Memory B cell (primary cell): ENCODE data around the gene LGR4.

ENCODE experiments used
- ATAC-seq: fragments of 150-1000 bp; cut with Tn5 transposase; 2 replicates; pipeline ENCODE4 v1.10.0; 2021; ENCODE audit warnings: low read depth, mild to moderate bottlenecking, moderate library complexity
- DNase-seq, 2 donors: peaks; one replicate each; pipeline ENCODE4 v3.0.0; 2022; ENCODE audit warnings: low spot score in 2 of 2
- H3K27ac Mint-ChIP-seq: one replicate; pipeline ENCODE4 v1.8.0; 2022; ENCODE audit warnings: mild to moderate bottlenecking, moderate library complexity, mixed read lengths
- H3K27me3 Mint-ChIP-seq: one replicate; pipeline ENCODE4 v1.8.0; 2022; ENCODE audit warnings: mixed read lengths
- H3K36me3 Mint-ChIP-seq: one replicate; pipeline ENCODE4 v1.8.0; 2022; ENCODE audit warnings: mild to moderate bottlenecking, mixed read lengths
- H3K4me1 Mint-ChIP-seq: one replicate; pipeline ENCODE4 v1.8.0; 2022; ENCODE audit warnings: mixed read lengths
- H3K4me3 Mint-ChIP-seq: one replicate; pipeline ENCODE4 v1.8.0; 2022; ENCODE audit warnings: mild to moderate bottlenecking, moderate library complexity, mixed read lengths
- H3K9me3 Mint-ChIP-seq: one replicate; pipeline ENCODE4 v1.8.0; 2022; ENCODE audit warnings: mixed read lengths

LGR4 gene

DNA sequence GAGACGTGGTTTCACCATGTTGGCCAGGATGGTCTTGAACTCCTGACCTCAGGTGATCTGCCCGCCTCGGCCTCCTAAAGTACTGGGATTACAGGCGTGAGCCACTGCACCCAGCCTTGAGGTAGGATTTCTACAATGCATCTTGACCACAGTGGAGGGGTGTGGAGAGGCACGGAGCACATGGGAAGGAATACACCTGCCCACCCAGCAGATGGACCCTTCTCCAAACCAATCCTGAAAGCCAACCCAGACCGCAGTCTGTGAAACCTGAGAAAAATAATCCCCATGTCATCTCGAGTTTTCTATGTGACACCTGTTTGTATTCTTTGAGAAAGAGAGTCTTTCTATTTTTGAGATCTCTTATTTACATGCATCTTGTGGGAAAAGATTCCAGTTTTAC lies 32.5 kb downstream of the LGR4 start:
- Mint-ChIP-seq H3K27me3 (peaks cover 7% of the 10 kb centered on the region), H3K36me3 (peaks cover 3% of the 10 kb centered on the region), H3K9me3 (no peaks in the 10 kb centered on the region), H3K4me1 (no peaks in the 10 kb centered on the region), H3K4me3 (no peak overlapping the region), H3K27ac (no peak overlapping the region)
- no peak for ATAC-seq
- no peak for DNase-seq

DNA sequence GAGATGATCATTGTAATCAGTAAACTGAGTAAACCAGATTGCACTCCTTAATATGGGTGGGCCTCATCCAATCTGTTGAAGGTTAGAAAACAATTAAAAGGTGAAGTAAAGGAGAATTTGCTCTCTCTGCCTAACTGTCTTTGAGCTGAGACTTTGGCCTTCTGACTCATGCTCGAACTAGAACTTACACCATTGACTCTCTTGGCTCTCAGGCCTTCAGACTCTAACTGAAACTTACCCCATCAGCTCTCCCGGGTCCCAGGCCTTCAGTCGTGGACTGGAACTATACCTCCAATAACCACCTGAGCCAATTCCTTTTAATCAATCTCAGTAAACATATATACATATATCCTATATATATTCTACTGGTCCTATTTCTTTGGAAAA lies 34.0 kb downstream of the LGR4 start:
- Mint-ChIP-seq H3K4me1 (no peaks in the 10 kb centered on the region), H3K9me3 (no peaks in the 10 kb centered on the region), H3K27ac (no peak overlapping the region), H3K36me3 (peaks cover 3% of the 10 kb centered on the region), H3K4me3 (no peak overlapping the region), H3K27me3 (peaks cover 9% of the 10 kb centered on the region)
- no peak for ATAC-seq
- no peak for DNase-seq

DNA sequence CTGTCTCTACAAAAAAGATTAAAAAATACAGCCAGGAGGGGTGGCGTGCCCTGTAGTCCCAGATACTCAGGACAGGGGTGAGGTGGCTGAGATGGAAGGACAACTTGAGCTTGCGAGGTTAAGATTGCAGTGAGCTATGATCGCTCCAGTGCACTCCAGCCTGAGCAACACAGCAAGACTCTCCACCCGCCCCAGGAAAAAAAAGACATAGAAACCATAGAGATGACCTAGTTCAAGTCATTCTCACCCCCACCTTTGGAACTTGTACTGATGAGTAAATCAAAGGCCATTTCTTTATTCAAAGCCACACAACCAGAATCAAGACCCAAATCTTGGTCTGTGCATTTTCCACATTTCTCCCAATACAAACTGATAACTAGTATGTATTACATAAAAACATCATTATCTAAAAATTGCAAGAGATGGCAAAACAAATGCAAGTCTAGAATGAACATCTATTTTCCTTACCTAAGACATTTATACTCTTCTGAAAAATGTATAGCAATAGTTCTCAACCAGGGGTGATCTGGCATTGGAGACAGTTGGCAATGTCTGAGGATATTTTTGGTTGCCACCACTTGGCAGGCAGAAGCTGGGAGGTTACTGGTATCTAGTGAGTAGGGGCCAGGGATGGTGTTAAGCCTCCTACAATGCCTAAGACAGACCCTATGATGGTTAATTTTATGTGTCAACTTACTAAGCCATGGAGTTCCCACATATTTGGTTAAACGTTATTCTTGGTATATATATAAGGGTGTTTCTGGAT lies 34.6 kb downstream of the LGR4 start:
- H3K36me3 Mint-ChIP-seq = peaks cover 3% of the 10 kb centered on the region
- no peak overlapping the region for H3K27ac Mint-ChIP-seq
- H3K27me3 Mint-ChIP-seq = peaks cover 9% of the 10 kb centered on the region
- no peak overlapping the region for H3K4me3 Mint-ChIP-seq
- no peak for ATAC-seq
- H3K9me3 Mint-ChIP-seq = no peaks in the 10 kb centered on the region
- no peak for DNase-seq
- H3K4me1 Mint-ChIP-seq = no peaks in the 10 kb centered on the region

DNA sequence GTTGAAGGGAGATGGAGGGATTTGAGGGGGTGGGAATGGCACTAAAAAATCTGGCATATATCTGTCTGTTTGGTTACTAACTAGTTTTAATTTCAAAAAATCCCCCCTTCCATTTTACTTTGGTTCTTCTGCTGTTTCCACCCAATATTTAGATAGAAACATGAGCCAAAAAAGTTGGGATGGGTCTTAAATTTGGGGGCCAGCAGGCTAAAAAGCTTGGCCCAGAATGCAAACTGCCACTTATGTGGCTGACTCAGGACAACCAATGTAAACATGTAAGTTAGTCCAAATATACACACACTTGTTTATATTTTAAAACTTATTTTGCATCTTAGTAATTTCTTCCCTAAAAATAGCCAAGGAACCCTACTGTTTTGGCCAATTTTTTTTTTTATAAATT lies 35.7 kb downstream of the LGR4 start:
- H3K9me3 Mint-ChIP-seq = no peaks in the 10 kb centered on the region
- H3K4me3 Mint-ChIP-seq = no peak overlapping the region
- H3K36me3 Mint-ChIP-seq = peaks cover 2% of the 10 kb centered on the region
- H3K4me1 Mint-ChIP-seq = no peaks in the 10 kb centered on the region
- DNase-seq = no peak
- no peak overlapping the region for H3K27ac Mint-ChIP-seq
- H3K27me3 Mint-ChIP-seq = peaks cover 8% of the 10 kb centered on the region
- no peak for ATAC-seq

DNA sequence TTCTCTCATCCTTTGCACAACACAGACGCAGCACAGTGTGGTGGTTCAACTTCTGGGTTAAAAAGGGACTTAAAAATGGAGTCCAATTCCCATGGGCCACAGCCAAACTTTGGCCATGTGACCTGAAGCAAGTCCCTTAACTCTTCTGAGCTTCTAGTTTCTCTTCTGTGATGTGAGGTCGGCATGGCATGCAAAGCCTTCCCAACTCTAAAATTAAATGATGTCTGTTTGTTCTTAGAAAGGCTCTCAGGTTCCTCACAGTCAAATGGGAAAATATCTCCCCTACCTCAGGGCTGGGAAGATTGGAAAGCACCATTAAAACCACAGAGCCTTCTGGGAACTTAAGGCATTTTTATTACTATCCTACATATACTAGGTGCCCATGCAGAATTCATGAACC lies 38.8 kb downstream of the LGR4 start:
- Mint-ChIP-seq H3K9me3 (no peaks in the 10 kb centered on the region), H3K27ac (no peak overlapping the region)
- DNase-seq = no peak

DNA sequence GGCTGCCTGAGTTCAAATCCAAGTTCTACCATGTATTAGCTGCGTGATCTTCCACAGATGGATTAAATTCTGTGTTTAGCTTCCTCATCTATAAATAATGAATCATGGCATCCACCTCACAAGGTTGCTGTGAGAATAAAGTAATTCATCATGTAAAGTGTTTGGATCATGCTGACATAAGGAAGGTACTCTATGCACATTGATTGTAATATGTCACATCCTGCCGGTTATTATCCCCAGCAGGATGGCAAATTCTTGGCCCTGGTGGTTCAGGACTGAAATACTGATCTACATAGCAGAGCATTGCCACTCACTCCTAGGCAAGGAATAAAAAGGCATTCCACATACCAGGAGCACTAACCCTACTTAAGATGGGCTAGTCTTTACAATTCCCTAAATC lies 40.8 kb downstream of the LGR4 start:
- no peaks in the 10 kb centered on the region for H3K9me3 Mint-ChIP-seq
- H3K27me3 Mint-ChIP-seq = peaks cover 4% of the 10 kb centered on the region
- H3K4me1 Mint-ChIP-seq = no peaks in the 10 kb centered on the region
- H3K36me3 Mint-ChIP-seq = no peaks in the 10 kb centered on the region
- no peak overlapping the region for H3K4me3 Mint-ChIP-seq
- no peak for DNase-seq
- H3K27ac Mint-ChIP-seq = no peak overlapping the region
- no peak for ATAC-seq

More for the DNA sequence above, 38.8 kb downstream of the LGR4 start:
- Mint-ChIP-seq H3K4me1 (no peaks in the 10 kb centered on the region), H3K27me3 (peaks cover 4% of the 10 kb centered on the region), H3K4me3 (no peak overlapping the region), H3K36me3 (no peaks in the 10 kb centered on the region)
- ATAC-seq = no peak

DNA sequence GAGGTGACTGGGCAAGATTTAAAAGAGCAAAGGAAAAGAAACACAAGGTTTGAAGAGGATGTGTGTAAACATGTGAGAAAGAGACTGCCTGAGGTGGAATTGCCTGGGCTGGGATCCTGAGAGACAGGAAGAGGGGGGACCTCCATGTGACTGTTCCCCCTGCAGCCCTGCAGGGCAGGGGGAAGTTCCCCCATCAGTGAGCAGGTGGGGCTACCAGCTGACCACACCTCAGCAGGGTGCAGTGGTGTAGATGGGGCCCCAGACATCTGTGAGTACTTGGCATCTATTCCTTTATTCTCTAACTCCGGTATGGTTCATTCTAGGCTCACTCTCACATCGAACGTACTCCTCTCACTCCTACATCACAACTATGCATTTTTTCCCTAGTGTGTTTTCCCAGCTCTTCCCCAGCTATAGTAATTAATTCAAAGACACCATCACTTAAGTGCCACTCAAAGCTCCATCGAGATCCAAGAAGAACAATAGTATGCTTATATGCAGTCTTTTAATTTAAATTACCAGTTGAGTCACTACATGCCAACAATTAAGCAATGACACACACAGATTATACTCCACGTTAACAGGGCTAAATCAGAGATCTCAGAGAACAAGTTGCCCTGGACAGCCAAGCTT lies 42.7 kb downstream of the LGR4 start:
- DNase-seq (no peak), ATAC-seq (no peak)
- Mint-ChIP-seq H3K36me3 (no peaks in the 10 kb centered on the region), H3K27me3 (peaks cover 2% of the 10 kb centered on the region), H3K4me3 (no peak overlapping the region), H3K4me1 (no peaks in the 10 kb centered on the region), H3K9me3 (no peaks in the 10 kb centered on the region), H3K27ac (no peak overlapping the region)

DNA sequence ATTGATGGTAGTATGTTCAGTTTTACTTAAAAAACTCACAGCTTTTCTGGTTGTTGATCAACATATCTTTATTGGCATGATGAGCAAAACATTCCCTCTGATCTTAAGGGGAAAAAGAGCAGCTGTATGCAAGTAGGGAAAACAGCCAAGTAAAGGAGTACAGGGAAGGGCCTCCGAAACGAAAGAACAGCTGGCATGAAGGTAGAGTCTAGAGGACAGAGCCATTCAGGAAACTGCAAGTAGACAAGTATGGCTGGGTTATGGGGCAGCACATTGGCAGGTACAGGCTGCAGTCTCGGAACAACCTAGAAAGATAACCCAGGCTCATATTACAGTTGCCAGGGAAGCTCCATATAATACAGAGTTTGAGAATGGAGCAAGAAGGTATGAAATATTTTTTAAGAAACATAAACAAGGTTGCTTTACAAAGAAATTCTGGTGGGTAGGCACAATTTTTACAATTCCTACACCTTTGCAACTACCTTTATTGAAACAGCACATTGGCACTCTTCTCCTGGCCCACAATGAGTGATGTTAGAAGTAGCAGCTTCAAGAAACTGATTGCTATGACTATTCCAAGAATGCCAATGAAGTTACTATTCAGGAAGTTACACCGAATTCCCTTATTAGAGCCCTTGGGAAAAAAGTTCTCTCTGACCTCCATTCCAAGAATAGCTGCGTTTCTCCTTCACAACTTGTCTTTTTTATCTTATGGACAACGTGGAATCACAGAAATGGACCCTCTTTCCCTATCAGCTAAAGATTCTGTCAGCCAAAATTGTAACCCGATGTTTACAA lies 45.2 kb downstream of the LGR4 start:
- ATAC-seq = no peak
- Mint-ChIP-seq H3K4me3 (no peak overlapping the region), H3K9me3 (no peaks in the 10 kb centered on the region), H3K36me3 (no peaks in the 10 kb centered on the region), H3K27me3 (no peaks in the 10 kb centered on the region), H3K4me1 (no peaks in the 10 kb centered on the region), H3K27ac (no peak overlapping the region)
- no peak for DNase-seq

DNA sequence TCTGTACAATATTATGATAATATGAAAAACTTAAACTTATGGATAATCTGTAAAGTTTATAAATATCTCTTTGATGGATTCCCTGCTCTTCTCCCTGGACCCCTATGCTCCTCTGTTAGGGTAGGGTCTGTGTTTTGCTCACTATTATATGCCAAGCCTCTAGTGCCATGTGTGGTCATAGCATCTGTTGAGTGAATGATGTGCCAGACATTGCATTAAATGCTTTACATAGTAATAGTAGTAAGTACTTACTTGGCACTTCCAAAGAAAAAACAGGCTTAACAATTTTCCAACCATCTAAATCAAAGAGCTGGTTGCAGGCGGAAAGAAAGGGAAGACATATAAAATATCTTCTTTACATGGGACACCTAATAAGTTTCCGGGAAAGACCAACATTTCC lies 46.8 kb downstream of the LGR4 start:
- no peaks in the 10 kb centered on the region for H3K36me3 Mint-ChIP-seq
- H3K9me3 Mint-ChIP-seq = no peaks in the 10 kb centered on the region
- ATAC-seq = no peak
- H3K27me3 Mint-ChIP-seq = no peaks in the 10 kb centered on the region
- no peak overlapping the region for H3K4me3 Mint-ChIP-seq
- no peak for DNase-seq
- H3K27ac Mint-ChIP-seq = no peak overlapping the region
- H3K4me1 Mint-ChIP-seq = no peaks in the 10 kb centered on the region

DNA sequence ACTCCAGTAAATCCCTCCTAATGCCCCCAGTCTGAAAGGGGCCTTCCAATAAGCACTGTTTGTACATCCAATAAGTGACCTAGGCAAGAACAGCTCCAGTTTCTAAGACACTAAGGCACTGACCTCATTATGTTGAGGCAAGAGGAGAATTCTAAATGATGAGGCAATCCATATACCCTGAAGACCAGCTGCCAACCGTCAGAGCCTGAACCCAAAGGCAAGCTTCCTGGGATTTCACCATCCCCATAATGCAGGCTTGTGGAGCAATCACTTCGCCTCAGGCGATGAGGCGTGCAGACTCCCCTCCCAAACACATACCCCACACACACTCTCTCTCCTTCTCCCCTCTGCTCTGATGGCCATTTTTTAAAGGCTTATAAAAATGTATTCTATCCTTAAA lies 49.5 kb downstream of the LGR4 start:
- Mint-ChIP-seq H3K4me3 (no peak overlapping the region), H3K27ac (no peak overlapping the region), H3K9me3 (no peaks in the 10 kb centered on the region), H3K27me3 (no peaks in the 10 kb centered on the region), H3K4me1 (no peaks in the 10 kb centered on the region), H3K36me3 (no peaks in the 10 kb centered on the region)
- ATAC-seq (no peak), DNase-seq (no peak)

DNA sequence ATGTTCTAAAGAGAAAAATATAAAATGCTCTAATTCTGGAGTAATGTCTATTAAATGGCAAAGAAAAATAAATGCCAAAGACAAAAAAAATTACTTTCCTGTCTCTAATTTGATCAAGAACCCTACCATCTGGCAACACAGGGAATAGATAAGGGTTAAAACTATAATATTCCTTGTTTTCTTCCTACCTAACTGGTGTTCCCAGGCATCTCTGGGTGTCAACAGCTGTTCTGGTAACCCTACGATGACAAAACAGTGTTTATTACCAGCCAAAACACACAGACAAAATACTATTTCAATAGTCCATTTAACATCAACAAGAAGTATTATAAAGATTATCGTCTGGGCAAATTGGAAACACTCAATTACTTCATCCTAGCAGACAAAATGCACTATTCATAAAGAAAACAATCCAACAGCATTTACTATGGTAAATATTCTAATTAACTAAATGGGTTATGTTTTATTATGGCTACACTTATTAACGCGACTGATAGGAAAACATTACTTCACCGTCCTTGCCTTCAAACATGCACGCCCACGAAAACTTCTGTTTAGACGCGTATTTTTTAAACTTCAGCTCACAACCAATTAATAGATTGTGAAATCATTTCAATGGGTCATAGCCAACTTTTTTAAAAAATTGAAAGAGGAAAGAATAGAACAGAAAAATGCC lies 50.6 kb downstream of the LGR4 start:
- ATAC-seq = no peak
- no peak overlapping the region for H3K27ac Mint-ChIP-seq

DNA sequence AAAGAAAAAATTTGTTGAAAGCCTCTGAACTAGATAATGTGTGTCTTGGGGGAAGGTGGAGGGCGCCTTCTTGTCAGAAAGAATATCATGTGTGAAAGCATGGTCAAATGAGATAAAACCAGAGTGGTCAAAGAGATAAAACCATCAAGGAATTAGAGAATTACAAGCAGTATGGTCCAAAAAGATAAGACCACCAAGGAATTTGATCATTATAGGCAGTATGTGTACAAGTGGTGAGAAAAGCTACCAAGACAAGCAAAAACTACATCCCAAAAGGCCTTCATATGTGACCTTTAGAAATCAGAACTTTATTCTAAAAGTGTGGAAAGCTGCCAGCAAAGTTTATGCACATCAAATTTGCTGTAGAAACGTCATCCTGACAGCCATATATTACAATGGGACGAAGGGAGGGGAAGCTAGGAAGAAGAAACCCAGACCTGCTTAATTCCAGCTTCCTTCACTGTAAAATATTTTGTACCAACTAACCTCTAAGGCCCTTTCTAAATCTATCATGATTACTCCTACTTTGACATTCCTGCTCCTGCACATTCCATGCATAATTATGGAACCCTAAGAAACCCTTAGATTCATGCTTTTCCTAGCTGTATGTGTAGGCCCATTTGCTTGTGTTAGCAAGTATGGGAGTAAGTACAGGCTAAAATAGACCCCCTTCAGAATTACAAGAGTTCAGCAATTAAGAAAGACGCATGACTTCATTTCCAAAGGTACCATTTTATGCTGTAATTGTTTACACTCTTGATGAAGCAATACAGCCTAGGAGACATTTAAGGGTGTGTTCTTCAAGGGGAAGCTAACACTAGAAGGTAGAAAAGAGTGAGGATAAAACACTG lies 51.6 kb downstream of the LGR4 start:
- H3K4me3 Mint-ChIP-seq = no peak overlapping the region
- H3K27ac Mint-ChIP-seq = no peak overlapping the region
- H3K27me3 Mint-ChIP-seq = no peaks in the 10 kb centered on the region
- no peaks in the 10 kb centered on the region for H3K9me3 Mint-ChIP-seq
- no peaks in the 10 kb centered on the region for H3K4me1 Mint-ChIP-seq
- ATAC-seq (no peak), DNase-seq (no peak)
- H3K36me3 Mint-ChIP-seq = no peaks in the 10 kb centered on the region

More for the DNA sequence above, 50.6 kb downstream of the LGR4 start:
- DNase-seq = no peak
- Mint-ChIP-seq H3K36me3 (no peaks in the 10 kb centered on the region), H3K27me3 (no peaks in the 10 kb centered on the region), H3K4me1 (no peaks in the 10 kb centered on the region), H3K9me3 (no peaks in the 10 kb centered on the region), H3K4me3 (no peak overlapping the region)

DNA sequence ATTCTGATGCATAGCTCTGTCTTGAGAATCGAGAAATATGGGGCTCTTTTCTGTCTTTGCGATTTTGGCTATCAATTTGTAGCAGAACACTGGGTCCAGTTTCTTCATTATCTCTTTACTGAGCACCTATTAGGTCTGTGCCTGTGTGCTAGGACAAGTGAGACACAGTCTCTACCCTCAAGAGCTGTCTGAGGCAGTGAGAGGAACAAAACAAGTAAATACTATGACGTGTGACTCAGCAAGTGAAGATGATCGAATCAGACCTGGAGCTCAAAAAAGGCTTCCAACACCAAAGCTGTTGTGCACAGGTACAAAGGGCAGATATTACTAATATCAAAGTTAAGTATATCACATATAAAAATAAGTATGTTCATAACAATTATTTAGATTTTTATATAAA lies 52.4 kb downstream of the LGR4 start:
- no peak overlapping the region for H3K4me3 Mint-ChIP-seq
- no peaks in the 10 kb centered on the region for H3K9me3 Mint-ChIP-seq
- no peaks in the 10 kb centered on the region for H3K27me3 Mint-ChIP-seq
- H3K36me3 Mint-ChIP-seq = no peaks in the 10 kb centered on the region
- DNase-seq = no peak
- no peaks in the 10 kb centered on the region for H3K4me1 Mint-ChIP-seq
- no peak for ATAC-seq
- H3K27ac Mint-ChIP-seq = no peak overlapping the region
